Measurements from ENCODE around the gene MTIF3. TPM values are rescaled to one million over a fixed set of nuclear protein-coding genes. Genes with fewer than 3 reads are reported as not detected.

MTIF3 gene, protein sequence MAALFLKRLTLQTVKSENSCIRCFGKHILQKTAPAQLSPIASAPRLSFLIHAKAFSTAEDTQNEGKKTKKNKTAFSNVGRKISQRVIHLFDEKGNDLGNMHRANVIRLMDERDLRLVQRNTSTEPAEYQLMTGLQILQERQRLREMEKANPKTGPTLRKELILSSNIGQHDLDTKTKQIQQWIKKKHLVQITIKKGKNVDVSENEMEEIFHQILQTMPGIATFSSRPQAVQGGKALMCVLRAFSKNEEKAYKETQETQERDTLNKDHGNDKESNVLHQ
- total RNA-seq = 34.2 to 41.2 TPM (median 34.9 TPM) in 3 replicates
- long read RNA-seq, transcript MTIF3-202 (5 exons, 1,005 nt) = minor isoform, 11 of 40 reads
- long read RNA-seq, transcript MTIF3-203 (3 exons, 889 nt) = major isoform, 13 of 40 reads
- long read RNA-seq, partial matches to known transcripts = 2 of 40 reads
- long read RNA-seq, other reads (novel, unspliced or antisense) = 14 of 40 reads

DNA sequence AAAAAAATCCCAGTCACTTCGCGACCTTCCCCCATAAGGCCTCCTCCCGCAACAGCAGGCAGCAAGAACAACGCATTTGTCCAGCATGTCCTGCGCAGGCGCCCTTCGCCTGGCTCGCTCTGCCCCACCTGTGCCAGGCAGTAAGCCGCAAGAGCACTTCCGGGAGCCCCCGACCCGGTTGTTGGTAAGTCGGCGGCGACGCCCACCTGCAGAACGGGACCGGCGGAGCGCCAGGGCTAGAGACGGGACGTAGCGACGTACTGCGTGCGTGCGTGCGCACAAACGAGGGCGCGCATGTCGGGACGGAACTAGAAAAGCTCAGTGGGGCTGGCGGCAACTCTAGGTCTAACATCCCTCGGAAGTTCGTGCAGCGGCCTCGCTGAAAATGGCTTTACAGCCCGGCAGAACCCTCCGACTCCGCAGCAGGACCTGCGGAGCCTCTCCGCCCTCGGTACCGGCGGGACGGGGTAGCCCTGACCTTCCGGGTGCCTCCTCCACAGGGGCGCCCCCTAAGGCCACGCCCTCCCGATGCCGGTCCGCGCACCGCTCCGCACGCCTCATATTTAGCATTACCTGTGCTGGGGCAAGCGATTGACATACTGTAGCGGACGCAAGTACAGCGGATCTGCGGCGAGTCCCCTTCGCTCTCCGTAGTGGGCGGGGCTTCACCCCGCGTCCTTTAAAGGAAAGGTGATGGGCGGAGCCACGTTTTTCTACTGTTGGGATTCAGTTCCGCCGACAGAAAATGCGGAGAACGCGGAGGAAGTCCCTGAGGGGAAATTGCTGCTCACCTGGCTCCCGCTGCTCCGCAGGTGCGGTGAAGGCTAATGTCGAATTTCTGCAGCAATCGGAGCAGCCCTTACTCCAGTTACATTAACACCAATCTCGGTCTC, at the start of gene MTIF3:
Gene MTIF3, minus strand, starts transcription at position 629 of the 893 bp plus-strand sequence. CDS start 10,116 bp downstream, outside the sequence.
- TF ChIP-seq, protein P1, sequence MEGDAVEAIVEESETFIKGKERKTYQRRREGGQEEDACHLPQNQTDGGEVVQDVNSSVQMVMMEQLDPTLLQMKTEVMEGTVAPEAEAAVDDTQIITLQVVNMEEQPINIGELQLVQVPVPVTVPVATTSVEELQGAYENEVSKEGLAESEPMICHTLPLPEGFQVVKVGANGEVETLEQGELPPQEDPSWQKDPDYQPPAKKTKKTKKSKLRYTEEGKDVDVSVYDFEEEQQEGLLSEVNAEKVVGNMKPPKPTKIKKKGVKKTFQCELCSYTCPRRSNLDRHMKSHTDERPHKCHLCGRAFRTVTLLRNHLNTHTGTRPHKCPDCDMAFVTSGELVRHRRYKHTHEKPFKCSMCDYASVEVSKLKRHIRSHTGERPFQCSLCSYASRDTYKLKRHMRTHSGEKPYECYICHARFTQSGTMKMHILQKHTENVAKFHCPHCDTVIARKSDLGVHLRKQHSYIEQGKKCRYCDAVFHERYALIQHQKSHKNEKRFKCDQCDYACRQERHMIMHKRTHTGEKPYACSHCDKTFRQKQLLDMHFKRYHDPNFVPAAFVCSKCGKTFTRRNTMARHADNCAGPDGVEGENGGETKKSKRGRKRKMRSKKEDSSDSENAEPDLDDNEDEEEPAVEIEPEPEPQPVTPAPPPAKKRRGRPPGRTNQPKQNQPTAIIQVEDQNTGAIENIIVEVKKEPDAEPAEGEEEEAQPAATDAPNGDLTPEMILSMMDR (IDR thresholded peaks at IDR 0.05) = peak; percentile 6
- Mint-ChIP-seq H3K4me3 (ENCODE audit: unreplicated experiment) (peak within 1 kb of the TSS; percentile 85), H3K36me3 (ENCODE audit: low read depth) (no peaks in the 10 kb centered on the region), H3K27ac (ENCODE audit: unreplicated experiment) (peak within 1 kb of the TSS; percentile 94), H3K27me3 (ENCODE audit: low read depth) (peaks cover 2% of the 10 kb centered on the region), H3K4me1 (ENCODE audit: low read depth) (peaks cover 19% of the 10 kb centered on the region), H3K9me3 (ENCODE audit: low read depth) (no peaks in the 10 kb centered on the region)
- peak; percentile 98 for DNase-seq (ENCODE audit: low spot score)

DNA sequence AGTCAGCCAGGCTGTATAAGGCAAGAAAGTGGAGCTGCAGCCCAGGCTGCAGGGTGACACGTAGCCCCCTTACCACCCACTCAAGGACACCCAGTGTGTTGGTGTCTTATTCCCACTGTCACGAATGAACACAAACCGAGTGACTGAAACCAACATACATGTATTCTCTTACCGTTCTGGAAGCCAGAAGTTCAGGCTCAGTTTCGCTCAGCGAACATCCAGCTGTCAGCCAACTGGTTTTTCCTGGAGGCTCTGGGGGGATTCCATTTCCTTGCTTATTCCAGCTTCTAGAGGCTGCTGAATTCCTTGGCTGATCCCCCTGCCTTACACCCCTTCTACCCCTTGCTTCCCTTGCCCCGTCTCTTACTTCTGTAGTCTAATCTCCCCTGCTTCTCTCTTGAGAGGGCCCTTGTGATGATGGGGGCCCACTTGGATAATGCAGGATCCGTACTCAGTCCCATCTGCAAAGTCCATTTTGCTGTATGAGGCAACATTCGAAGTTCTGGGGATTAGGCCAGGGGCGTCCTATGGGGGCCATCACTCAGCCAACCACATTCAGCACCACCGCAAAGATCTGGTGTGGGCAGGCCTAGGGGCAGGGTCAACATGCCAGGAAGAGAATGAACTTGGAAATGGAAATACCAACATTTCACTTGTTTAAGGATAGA, 47.3 kb upstream of the MTIF3 start:
- Mint-ChIP-seq H3K4me3 (ENCODE audit: unreplicated experiment) (no peak overlapping the region), H3K9me3 (ENCODE audit: low read depth) (no peaks in the 10 kb centered on the region), H3K27me3 (ENCODE audit: low read depth) (peaks cover 8% of the 10 kb centered on the region), H3K36me3 (ENCODE audit: low read depth) (no peaks in the 10 kb centered on the region), H3K27ac (ENCODE audit: unreplicated experiment) (no peak overlapping the region), H3K4me1 (ENCODE audit: low read depth) (no peaks in the 10 kb centered on the region)
- DNase-seq (ENCODE audit: low spot score) = no peak
- TF ChIP-seq, protein P1 (IDR thresholded peaks at IDR 0.05) = no peak

DNA sequence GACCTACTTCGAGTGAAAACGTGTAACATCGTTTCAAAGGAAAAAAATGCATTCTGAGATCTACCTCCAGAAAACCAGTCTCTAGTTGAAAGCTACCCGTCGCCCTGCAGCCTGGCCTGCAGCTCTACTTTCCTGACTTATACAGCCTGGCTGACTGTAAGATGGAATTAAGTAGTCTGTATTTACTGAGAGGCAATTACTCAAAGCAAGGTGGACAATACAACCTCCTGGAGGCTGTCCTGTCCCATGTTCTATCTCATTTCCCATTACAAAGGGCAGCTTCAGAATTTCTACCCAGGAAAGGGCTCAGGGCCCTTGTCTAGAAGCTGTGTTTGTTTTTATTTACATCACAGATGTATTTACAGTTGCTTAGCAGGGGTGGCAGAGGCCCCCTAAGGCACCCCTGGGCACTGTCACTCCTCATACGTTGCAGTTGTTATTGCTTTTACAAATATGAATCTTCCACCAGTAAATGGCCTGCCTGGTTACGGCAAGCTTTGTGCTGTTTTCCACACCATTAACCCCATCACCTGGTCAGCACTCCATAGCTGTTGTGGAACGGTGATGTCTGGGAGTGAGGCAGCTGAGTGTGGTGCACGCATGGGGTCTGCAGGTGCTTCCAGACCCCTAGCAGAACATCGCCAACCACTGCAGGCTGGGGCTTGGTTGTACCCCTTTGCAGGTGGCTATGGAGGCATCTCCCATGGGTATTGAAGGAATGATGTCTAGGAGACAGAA, 46.3 kb upstream of the MTIF3 start:
- TF ChIP-seq, protein P1 (IDR thresholded peaks at IDR 0.05) = no peak
- Mint-ChIP-seq H3K4me1 (ENCODE audit: low read depth) (no peaks in the 10 kb centered on the region), H3K4me3 (ENCODE audit: unreplicated experiment) (no peak overlapping the region), H3K27ac (ENCODE audit: unreplicated experiment) (no peak overlapping the region), H3K36me3 (ENCODE audit: low read depth) (no peaks in the 10 kb centered on the region), H3K27me3 (ENCODE audit: low read depth) (peaks cover 3% of the 10 kb centered on the region), H3K9me3 (ENCODE audit: low read depth) (no peaks in the 10 kb centered on the region)
- no peak for DNase-seq (ENCODE audit: low spot score)

DNA sequence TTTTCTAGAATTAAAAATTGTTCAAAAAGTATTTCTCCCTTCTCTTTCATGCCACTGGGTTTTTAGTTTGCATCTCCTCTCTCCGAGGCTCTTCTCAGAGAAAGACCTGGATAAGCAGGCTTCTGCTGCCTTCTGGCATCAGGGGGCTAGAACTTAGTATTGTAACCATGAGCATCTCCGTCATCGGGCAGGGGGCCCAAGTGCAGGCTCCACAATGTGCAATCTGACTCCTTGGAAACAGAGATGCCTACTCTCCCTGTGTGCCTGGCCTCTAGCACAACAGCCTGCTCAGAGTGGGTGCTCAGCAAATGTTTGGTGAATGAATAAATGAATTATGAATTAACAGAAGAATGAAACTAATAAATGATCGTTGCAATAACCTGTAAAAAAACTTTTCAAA, 45.6 kb upstream of the MTIF3 start:
- Mint-ChIP-seq H3K9me3 (ENCODE audit: low read depth) (no peaks in the 10 kb centered on the region), H3K4me1 (ENCODE audit: low read depth) (no peaks in the 10 kb centered on the region), H3K27ac (ENCODE audit: unreplicated experiment) (no peak overlapping the region), H3K27me3 (ENCODE audit: low read depth) (peaks cover 3% of the 10 kb centered on the region), H3K36me3 (ENCODE audit: low read depth) (no peaks in the 10 kb centered on the region), H3K4me3 (ENCODE audit: unreplicated experiment) (no peak overlapping the region)
- DNase-seq (ENCODE audit: low spot score) = no peak
- TF ChIP-seq, protein P1 (IDR thresholded peaks at IDR 0.05) = no peak

All from chondrocyte (in vitro differentiated cells).